Transverse colon (tissue), 4 donors: ENCODE measurements around the gene ZNF175. TPM values are rescaled to one million over a fixed set of nuclear protein-coding genes. Genes with fewer than 3 reads are reported as not detected.

Experiments used
- DNase-seq: peaks from one replicate; pipeline ENCODE4 v3.0.0-alpha.2; 2019
- H3K27ac ChIP-seq, 4 donors: fragments of 200-600 bp; sonication (generic); 2 replicates each; pipeline ENCODE4 v1.5.1; 2016 to 2018; ENCODE audit warnings: inconsistent platforms in 4 of 4
- H3K27me3 ChIP-seq: fragments of 200-600 bp; sonication (generic); 2 replicates; pipeline ENCODE4 v1.5.1; 2017; ENCODE audit warnings: inconsistent platforms
- H3K36me3 ChIP-seq, 4 donors: fragments of 200-600 bp; sonication (generic); 2 replicates each; pipeline ENCODE4 v1.5.1; 2017 to 2019; ENCODE audit warnings: inconsistent platforms in 4 of 4
- H3K4me1 ChIP-seq, 4 donors: fragments of 200-600 bp; sonication (generic); 2 replicates each; pipeline ENCODE4 v1.5.1; 2017 to 2020; ENCODE audit warnings: inconsistent platforms in 4 of 4
- H3K4me3 ChIP-seq, 4 donors: fragments of 200-600 bp; sonication (generic); 1 replicate in 1 of 4; 2 replicates in 3 of 4; pipeline versions ENCODE4 v1.5.1 to v1.6.1; 2017 to 2019; ENCODE audit warnings: inconsistent platforms in 4 of 4
- H3K9me3 ChIP-seq, 2 donors: fragments of 200-600 bp; sonication (generic); 2 replicates each; pipeline ENCODE4 v1.5.1; 2017 to 2019; ENCODE audit warnings: inconsistent platforms in 2 of 2
- CTCF ChIP-seq, 5 experiments: fragments of 200-600 bp in 3 of 5; fragments of 450-650 bp in 2 of 5; sonication (generic) in 3 of 5; IDR thresholded peaks; 1 replicate in 2 of 5; 2 replicates in 3 of 5; pipeline ENCODE4 v1.5.1; 2016 to 2017; ENCODE audit warnings: antibody characterized with exemption in 5 of 5, inconsistent platforms in 3 of 5, mild to moderate bottlenecking in 2 of 5, moderate library complexity in 1 of 5
- EP300 ChIP-seq: sonication (generic); formaldehyde crosslinking; IDR thresholded peaks from one replicate; pipeline ENCODE4 v1.6.1; 2017; ENCODE audit warnings: antibody characterized with exemption, low read depth
- POLR2A ChIP-seq: fragments of 450-650 bp; IDR thresholded peaks from one replicate; pipeline ENCODE4 v1.6.1; 2016; ENCODE audit warnings: antibody characterized with exemption, mild to moderate bottlenecking, moderate library complexity
- POLR2AphosphoS5 ChIP-seq, 3 donors: sonication (generic); formaldehyde crosslinking; IDR thresholded peaks; one replicate each; pipeline ENCODE4 v1.6.1; 2016; ENCODE audit warnings: antibody characterized with exemption in 3 of 3
- WGBS, 2 donors: methylation state at CpG; one replicate each; pipeline ENCODE4 v1.1.5; 2018; ENCODE audit warnings: low coverage in 1 of 2; 5-methylcytosine and 5-hydroxymethylcytosine counted together
- in situ Hi-C, 4 donors: fragments of 200-750 bp; cut with MboI; loops; one replicate each; pipeline versions ENCODE4 v1.15.0 to v1.15.1; 2017; ENCODE audit warnings: low sequenced_read_pairs in 3 of 4, low pct_ligation_motif_present in 1 of 4, low pct_unique_long_range_greater_than_20kb in 1 of 4
- intact Hi-C: fragments of 100-400 bp; cut with DNase I; formaldehyde crosslinking; loops from one replicate; pipeline ENCODE4 v1.15.1; 2023; ENCODE audit warnings: low total_unique reads
- total RNA-seq, 4 donors: library from RNA; depleted of rRNA; stranded (reverse); fragments of >200 nt; gene quantifications; one replicate each; pipeline ENCODE4 v1.1.0, GENCODE V29; 2016

The ZNF175 gene
- total RNA-seq, 4 donors from 2014 or later: 5.6 to 12.7 (median 6.6) TPM

- Histone ChIP-seq H3K27me3 (no peaks in the 10 kb centered on the region), H3K4me1 (peaks cover 6 to 18% (median 13%) of the 10 kb centered on the region in 4 donors), H3K9me3 (no peaks in the 10 kb centered on the region), H3K27ac (no peak overlapping the region), H3K4me3 (no peak overlapping the region), H3K36me3 (peaks cover 0 to 14% (median 4%) of the 10 kb centered on the region in 4 donors)
- intact Hi-C loops: no loop called here
- TF ChIP-seq POLR2A: no peak
- no peak for TF ChIP-seq EP300
- TF ChIP-seq CTCF (IDR thresholded peaks at IDR 0.05): no peak
- TF ChIP-seq POLR2AphosphoS5 (IDR thresholded peaks at IDR 0.05): no peak
- 80 to 96% methylated on average over 2 to 4 of the region's 4 CpGs for WGBS, 2 donors
- no peak for DNase-seq
- in situ Hi-C loops: no loop called here
These were observed 1.8 kb downstream of the ZNF175 start for GRCh38 chr19:51572908-51573307.

DNA sequence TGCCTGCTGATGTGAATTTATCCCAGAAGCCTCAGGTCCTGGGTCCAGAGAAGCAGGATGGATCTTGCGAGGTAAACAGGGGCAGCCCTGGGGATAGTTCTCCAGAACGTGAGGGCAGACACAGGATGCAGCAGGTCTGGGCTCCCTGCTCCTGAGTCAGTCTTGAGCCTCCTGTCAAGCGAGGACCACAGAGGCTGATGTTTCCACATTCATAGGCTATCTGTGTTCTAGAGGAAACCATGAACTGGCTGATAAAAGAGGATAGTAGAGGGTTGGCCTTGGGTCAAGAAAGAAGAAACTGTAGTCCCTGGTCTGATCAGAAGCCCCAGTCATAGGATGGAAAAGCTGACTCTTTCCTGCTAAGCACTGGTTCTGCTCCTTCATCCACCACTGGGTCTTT is 2.2 kb downstream of the ZNF175 start:
- no peak for DNase-seq
- no peaks in the 10 kb centered on the region for H3K9me3 ChIP-seq
- no peaks in the 10 kb centered on the region for H3K27me3 ChIP-seq
- H3K4me3 ChIP-seq: no peak overlapping the region
- in situ Hi-C loops (no loop called here), intact Hi-C loops (no loop called here)
- WGBS, 2 donors: 93 to 100% methylated on average over 1 to 3 of the region's 3 CpGs
- H3K27ac ChIP-seq: no peak overlapping the region
- H3K4me1 ChIP-seq: peaks cover 6 to 18% (median 13%) of the 10 kb centered on the region in 4 donors
- H3K36me3 ChIP-seq: peaks cover 0 to 14% (median 4%) of the 10 kb centered on the region in 4 donors
- no peak for TF ChIP-seq POLR2A
- no peak for TF ChIP-seq CTCF (IDR thresholded peaks at IDR 0.05)
- no peak for TF ChIP-seq EP300
- TF ChIP-seq POLR2AphosphoS5 (IDR thresholded peaks at IDR 0.05): no peak

GRCh38 chr19:51576850-51577249 is 5.8 kb downstream of the ZNF175 start:
- TF ChIP-seq CTCF (IDR thresholded peaks at IDR 0.05) (no peak), POLR2A (no peak), EP300 (no peak), POLR2AphosphoS5 (IDR thresholded peaks at IDR 0.05) (no peak)
- Histone ChIP-seq H3K9me3 (no peaks in the 10 kb centered on the region), H3K4me1 (peaks cover 3 to 10% (median 10%) of the 10 kb centered on the region in 4 donors), H3K4me3 (no peak overlapping the region), H3K27ac (no peak overlapping the region), H3K36me3 (peaks cover 0 to 31% (median 4%) of the 10 kb centered on the region in 4 donors), H3K27me3 (no peaks in the 10 kb centered on the region)
- in situ Hi-C loops (no loop called here), intact Hi-C loops (no loop called here)
- no peak for DNase-seq
- 91 to 94% methylated on average over 5 to 6 of the region's 6 CpGs for WGBS, 2 donors

DNA sequence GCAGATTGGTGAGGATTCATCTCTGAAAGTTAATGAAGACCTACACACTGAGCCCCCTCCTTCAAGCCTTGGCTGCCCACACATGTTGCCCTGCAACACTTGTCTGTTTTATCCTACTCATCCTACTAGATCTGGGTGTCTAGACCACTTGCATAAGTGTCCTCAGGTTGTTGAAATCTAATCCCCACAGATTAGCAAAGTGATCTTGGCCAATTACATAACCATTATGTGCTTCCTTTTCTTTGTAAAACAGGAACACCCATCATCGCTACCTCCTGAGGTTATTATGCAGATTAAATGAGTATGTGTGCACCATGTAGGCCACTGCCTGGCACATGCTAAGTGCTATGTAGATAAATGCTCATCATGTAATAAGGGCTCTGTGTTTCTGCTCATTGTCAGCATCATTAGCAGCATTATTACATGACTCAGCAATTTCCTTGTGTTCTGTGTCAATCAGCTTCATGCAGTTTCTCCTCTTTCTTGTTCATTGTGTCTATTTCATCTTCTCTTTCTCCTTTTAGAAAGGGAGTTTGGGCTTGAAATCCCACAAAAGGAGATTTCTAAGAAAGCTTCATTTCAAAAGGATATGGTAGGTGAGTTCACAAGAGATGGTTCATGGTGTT is 15.1 kb downstream of the ZNF175 start:
- DNase-seq: no peak
- TF ChIP-seq EP300 (no peak), POLR2AphosphoS5 (IDR thresholded peaks at IDR 0.05) (no peak), CTCF (IDR thresholded peaks at IDR 0.05) (no peak), POLR2A (no peak)
- no peak overlapping the region for H3K4me3 ChIP-seq
- peaks cover 16 to 29% of the 10 kb centered on the region in 2 donors for H3K9me3 ChIP-seq
- intact Hi-C loops (no loop called here), in situ Hi-C loops (no loop called here)
- 97 to 100% methylated on average over 1 of the region's 1 CpG for WGBS, 2 donors
- H3K36me3 ChIP-seq: peaks cover 0 to 57% (median 20%) of the 10 kb centered on the region in 4 donors
- H3K27ac ChIP-seq: no peak overlapping the region
- no peaks in the 10 kb centered on the region for H3K4me1 ChIP-seq
- no peaks in the 10 kb centered on the region for H3K27me3 ChIP-seq
